Measurements from ENCODE around the gene CD300LD.

Gene CD300LD

DNA sequence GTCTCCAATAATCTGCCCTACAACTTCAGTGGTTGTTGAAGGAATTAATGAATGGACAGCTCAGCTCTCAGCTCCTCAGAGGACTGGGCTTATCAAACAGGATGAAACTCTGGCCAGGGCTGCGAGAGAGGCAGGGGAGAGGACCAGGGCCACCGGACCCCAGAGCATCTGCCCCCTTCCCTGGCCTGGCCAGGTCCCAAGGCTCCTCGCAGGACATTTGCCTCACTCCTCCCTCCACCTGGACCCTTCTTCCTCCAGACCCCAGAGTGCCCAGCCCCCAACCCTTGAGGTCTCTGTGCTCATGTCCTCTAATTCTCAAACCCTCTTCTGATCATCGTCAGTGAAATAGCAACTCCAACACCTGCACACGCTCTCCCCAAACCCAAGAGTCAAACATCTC is 49.9 kb downstream of the CD300LD start:
- H3K79me2 ChIP-seq (ENCODE audit: insufficient read depth, low read length): no peaks in the 10 kb centered on the region
- TF ChIP-seq, protein P1, sequence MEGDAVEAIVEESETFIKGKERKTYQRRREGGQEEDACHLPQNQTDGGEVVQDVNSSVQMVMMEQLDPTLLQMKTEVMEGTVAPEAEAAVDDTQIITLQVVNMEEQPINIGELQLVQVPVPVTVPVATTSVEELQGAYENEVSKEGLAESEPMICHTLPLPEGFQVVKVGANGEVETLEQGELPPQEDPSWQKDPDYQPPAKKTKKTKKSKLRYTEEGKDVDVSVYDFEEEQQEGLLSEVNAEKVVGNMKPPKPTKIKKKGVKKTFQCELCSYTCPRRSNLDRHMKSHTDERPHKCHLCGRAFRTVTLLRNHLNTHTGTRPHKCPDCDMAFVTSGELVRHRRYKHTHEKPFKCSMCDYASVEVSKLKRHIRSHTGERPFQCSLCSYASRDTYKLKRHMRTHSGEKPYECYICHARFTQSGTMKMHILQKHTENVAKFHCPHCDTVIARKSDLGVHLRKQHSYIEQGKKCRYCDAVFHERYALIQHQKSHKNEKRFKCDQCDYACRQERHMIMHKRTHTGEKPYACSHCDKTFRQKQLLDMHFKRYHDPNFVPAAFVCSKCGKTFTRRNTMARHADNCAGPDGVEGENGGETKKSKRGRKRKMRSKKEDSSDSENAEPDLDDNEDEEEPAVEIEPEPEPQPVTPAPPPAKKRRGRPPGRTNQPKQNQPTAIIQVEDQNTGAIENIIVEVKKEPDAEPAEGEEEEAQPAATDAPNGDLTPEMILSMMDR (IDR thresholded peaks at IDR 0.05; ENCODE audit: low read length): no peak
- TF ChIP-seq EZH2 (IDR thresholded peaks at IDR 0.05; ENCODE audit: borderline replicate concordance, low read length): no peak
- H3K9me3 ChIP-seq (ENCODE audit: low read length): no peaks in the 10 kb centered on the region
- H3K27ac ChIP-seq (ENCODE audit: low read depth, low read length, poor library complexity, severe bottlenecking): no peak overlapping the region
- H3K4me1 ChIP-seq (ENCODE audit: insufficient read depth, low read length, severe bottlenecking): no peaks in the 10 kb centered on the region
- H3K4me3 ChIP-seq (ENCODE audit: low read depth, low read length, poor library complexity, severe bottlenecking): no peak overlapping the region
- H3K9ac ChIP-seq (ENCODE audit: low read length): no peak overlapping the region
- no peaks in the 10 kb centered on the region for H3F3A ChIP-seq (ENCODE audit: insufficient read depth, low read length)
- no peak overlapping the region for H3K4me2 ChIP-seq (ENCODE audit: low read length)
- H2AFZ ChIP-seq (ENCODE audit: low read length): no peak overlapping the region
- H3K9me2 ChIP-seq (ENCODE audit: low read depth, low read length): no peaks in the 10 kb centered on the region
- H3K36me3 ChIP-seq (ENCODE audit: insufficient read depth, low read length): no peaks in the 10 kb centered on the region
- no peaks in the 10 kb centered on the region for H4K20me1 ChIP-seq (ENCODE audit: insufficient read depth, low read length)
- H3K27me3 ChIP-seq (ENCODE audit: insufficient read depth, low read length): no peaks in the 10 kb centered on the region

DNA sequence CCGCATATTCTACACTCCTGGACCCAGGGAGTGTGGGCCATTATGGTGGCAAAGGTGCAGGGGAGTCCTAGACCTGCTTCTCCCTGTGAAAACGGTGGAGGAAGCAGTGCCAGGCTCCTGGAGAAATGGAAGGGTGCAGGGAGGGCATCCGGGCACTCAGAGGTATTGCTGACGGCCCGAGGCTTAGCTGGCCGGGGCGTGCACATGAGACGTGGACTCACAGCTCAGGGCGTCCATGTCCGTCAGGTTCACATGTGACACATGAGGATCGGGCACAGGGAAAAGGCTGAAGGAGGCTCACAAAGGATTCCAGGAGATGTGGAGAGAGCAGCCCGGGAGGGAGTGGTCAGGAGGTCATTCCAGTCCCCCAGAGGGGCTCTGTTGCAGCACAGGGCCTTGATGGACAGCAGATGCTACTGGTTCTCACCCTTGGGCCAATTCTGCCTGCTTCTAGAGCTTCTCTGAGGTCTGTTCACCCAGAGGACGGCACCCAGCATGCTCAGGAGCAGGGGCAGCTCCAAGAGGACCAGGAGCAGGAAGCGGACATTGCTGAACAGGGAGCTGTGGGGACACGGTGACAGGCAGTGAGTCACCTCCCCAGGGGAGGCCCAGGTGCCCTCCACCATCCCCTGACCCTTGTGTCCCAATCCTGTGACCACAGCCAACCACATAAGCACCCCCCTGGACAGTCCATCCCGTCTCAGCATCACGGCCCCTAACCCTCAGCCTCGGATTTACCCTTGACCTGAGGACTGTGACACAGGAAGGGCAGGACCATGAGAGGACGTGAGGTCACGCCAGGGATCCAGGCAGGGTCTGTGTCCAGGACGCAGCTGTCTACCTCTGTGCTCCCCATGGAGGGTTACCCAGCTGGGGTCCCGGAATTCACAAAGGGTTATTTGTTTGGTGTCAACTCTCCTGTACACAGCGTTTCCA is 50.6 kb downstream of the CD300LD start:
- H3F3A ChIP-seq (ENCODE audit: insufficient read depth, low read length): no peaks in the 10 kb centered on the region
- H3K27ac ChIP-seq (ENCODE audit: low read depth, low read length, poor library complexity, severe bottlenecking): no peak overlapping the region
- H3K79me2 ChIP-seq (ENCODE audit: insufficient read depth, low read length): no peaks in the 10 kb centered on the region
- H3K36me3 ChIP-seq (ENCODE audit: insufficient read depth, low read length): no peaks in the 10 kb centered on the region
- no peaks in the 10 kb centered on the region for H3K27me3 ChIP-seq (ENCODE audit: insufficient read depth, low read length)
- H3K9me2 ChIP-seq (ENCODE audit: low read depth, low read length): no peaks in the 10 kb centered on the region
- TF ChIP-seq EZH2 (IDR thresholded peaks at IDR 0.05; ENCODE audit: borderline replicate concordance, low read length): no peak
- TF ChIP-seq, protein P1 (IDR thresholded peaks at IDR 0.05; ENCODE audit: low read length): no peak
- H4K20me1 ChIP-seq (ENCODE audit: insufficient read depth, low read length): no peaks in the 10 kb centered on the region
- H3K4me3 ChIP-seq (ENCODE audit: low read depth, low read length, poor library complexity, severe bottlenecking): no peak overlapping the region
- no peaks in the 10 kb centered on the region for H3K9me3 ChIP-seq (ENCODE audit: low read length)
- no peak overlapping the region for H3K4me2 ChIP-seq (ENCODE audit: low read length)
- no peak overlapping the region for H3K9ac ChIP-seq (ENCODE audit: low read length)
- no peak overlapping the region for H2AFZ ChIP-seq (ENCODE audit: low read length)
- no peaks in the 10 kb centered on the region for H3K4me1 ChIP-seq (ENCODE audit: insufficient read depth, low read length, severe bottlenecking)

DNA sequence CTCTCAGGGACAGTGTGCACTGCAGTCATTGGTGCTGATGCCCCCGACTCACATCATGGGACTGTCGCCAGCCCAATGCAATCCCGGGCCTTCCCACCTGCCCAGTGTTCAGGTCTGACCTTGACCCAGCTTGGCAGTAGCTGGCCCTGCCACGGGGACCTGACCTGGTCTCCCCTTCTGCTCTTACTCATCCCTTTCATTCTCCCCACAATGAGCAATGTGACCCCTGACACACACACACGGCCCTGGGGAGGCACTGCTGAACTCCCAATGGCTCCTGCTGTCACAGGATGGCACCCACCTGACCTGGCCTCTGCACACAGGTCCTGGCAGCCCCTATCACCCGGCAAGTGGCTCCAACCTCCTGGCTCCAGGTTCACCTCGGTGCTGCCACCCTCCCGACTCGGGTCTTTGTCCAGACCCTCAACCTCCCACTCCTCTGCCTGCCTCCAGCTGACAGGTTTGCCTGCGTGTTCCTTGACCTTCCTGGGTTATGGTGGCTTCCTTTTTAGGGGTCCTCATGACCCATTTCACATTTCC is 52.7 kb downstream of the CD300LD start:
- Histone ChIP-seq H4K20me1 (ENCODE audit: insufficient read depth, low read length) (no peaks in the 10 kb centered on the region), H3K4me2 (ENCODE audit: low read length) (no peak overlapping the region), H2AFZ (ENCODE audit: low read length) (no peak overlapping the region), H3K36me3 (ENCODE audit: insufficient read depth, low read length) (no peaks in the 10 kb centered on the region), H3K9me2 (ENCODE audit: low read depth, low read length) (no peaks in the 10 kb centered on the region), H3K9ac (ENCODE audit: low read length) (no peak overlapping the region), H3K4me3 (ENCODE audit: low read depth, low read length, poor library complexity, severe bottlenecking) (no peak overlapping the region), H3K27me3 (ENCODE audit: insufficient read depth, low read length) (no peaks in the 10 kb centered on the region), H3K9me3 (ENCODE audit: low read length) (no peaks in the 10 kb centered on the region), H3K79me2 (ENCODE audit: insufficient read depth, low read length) (no peaks in the 10 kb centered on the region), H3F3A (ENCODE audit: insufficient read depth, low read length) (no peaks in the 10 kb centered on the region), H3K4me1 (ENCODE audit: insufficient read depth, low read length, severe bottlenecking) (no peaks in the 10 kb centered on the region), H3K27ac (ENCODE audit: low read depth, low read length, poor library complexity, severe bottlenecking) (no peak overlapping the region)
- TF ChIP-seq, protein P1 (IDR thresholded peaks at IDR 0.05; ENCODE audit: low read length): no peak
- TF ChIP-seq EZH2 (IDR thresholded peaks at IDR 0.05; ENCODE audit: borderline replicate concordance, low read length): no peak
